Smooth muscle cell (in vitro differentiated cells): ENCODE results near the gene SLAMF6. TPM values are rescaled to one million over a fixed set of nuclear protein-coding genes. Genes with fewer than 3 reads are reported as not detected.
"Not testable (repeated sequence)": the region's sequence is repeated elsewhere in the genome, so short reads cannot be mapped to it uniquely, and the experiment has no call there.

ENCODE experiments used
- DNase-seq: peaks from one replicate; lab custom pipeline; 2025; ENCODE audit not compliant: unreplicated experiment; lab: John Stamatoyannopoulos, UW
- H2AFZ ChIP-seq: fragments of 200-600 bp; sonication (generic); 2 replicates; pipeline ENCODE4 v1.6.0; 2016; ENCODE audit warnings: antibody characterized with exemption, low read depth, mild to moderate bottlenecking
- H3F3A ChIP-seq: fragments of 200-600 bp; sonication (generic); 2 replicates; pipeline ENCODE4 v1.6.0; 2017; ENCODE audit warnings: antibody characterized with exemption, low read depth
- H3K27ac ChIP-seq: fragments of 200-600 bp; sonication (generic); 2 replicates; pipeline ENCODE4 v1.5.1; 2016; ENCODE audit warnings: low read depth, mild to moderate bottlenecking
- H3K27me3 ChIP-seq: fragments of 200-600 bp; sonication (generic); 2 replicates; pipeline ENCODE4 v1.6.1; 2016; ENCODE audit warnings: low read depth, mild to moderate bottlenecking
- H3K36me3 ChIP-seq: fragments of 200-600 bp; sonication (generic); 2 replicates; pipeline ENCODE4 v1.5.1; 2016; ENCODE audit warnings: low read depth
- H3K4me1 ChIP-seq: fragments of 200-600 bp; sonication (generic); 2 replicates; pipeline ENCODE4 v1.5.1; 2016; ENCODE audit warnings: low read depth
- H3K4me2 ChIP-seq: fragments of 200-600 bp; sonication (generic); 2 replicates; pipeline ENCODE4 v1.6.0; 2016; ENCODE audit warnings: mild to moderate bottlenecking
- H3K4me3 ChIP-seq: fragments of 200-600 bp; sonication (generic); 2 replicates; pipeline ENCODE4 v1.5.1; 2016; ENCODE audit warnings: mild to moderate bottlenecking
- H3K79me2 ChIP-seq: fragments of 200-600 bp; sonication (generic); 2 replicates; pipeline ENCODE4 v1.6.0; 2016; ENCODE audit warnings: low read depth, mild to moderate bottlenecking
- H3K9ac ChIP-seq: fragments of 200-600 bp; sonication (generic); 2 replicates; pipeline ENCODE4 v1.6.0; 2016; ENCODE audit warnings: low read depth
- H3K9me3 ChIP-seq: fragments of 200-600 bp; sonication (generic); replicated peaks from 2 replicates; pipeline ENCODE4 v1.5.1; 2016; ENCODE audit warnings: low read depth
- H4K20me1 ChIP-seq: fragments of 200-600 bp; sonication (generic); 2 replicates; pipeline ENCODE4 v1.6.0; 2016; ENCODE audit warnings: low read depth
- CTCF ChIP-seq: fragments of 200-600 bp; sonication (generic); IDR thresholded peaks from 2 replicates; pipeline ENCODE4 v1.5.1; 2017; ENCODE audit warnings: borderline replicate concordance, mild to moderate bottlenecking, antibody characterized with exemption; ENCODE audit not compliant: insufficient read depth, poor library complexity, severe bottlenecking
- WGBS: methylation state at CpG from one replicate; pipeline ENCODE4 v1.1.7; 2016; ENCODE audit warnings: low lambda C conversion rate; 5-methylcytosine and 5-hydroxymethylcytosine counted together
- polyA plus RNA-seq: library from polyadenylated mRNA; unstranded; fragments of >200 nt; fragmentation: Nextera tagmentation; extraction: Ambion mirVana; gene quantifications from 2 replicates; pipeline ENCODE4 v1.2.1, GENCODE V29; 2016
- total RNA-seq: library from RNA; depleted of rRNA; stranded (reverse); fragments of >200 nt; gene quantifications from 2 replicates; pipeline ENCODE4 v1.2.3, GENCODE V29; 2014

Gene SLAMF6
- total and polyA plus RNA-seq, 2 experiments from 2014 or later, result not detected

GRCh38 chr1:160486453-160486852 lies 36.6 kb downstream of the SLAMF6 start:
- no peaks in the 10 kb centered on the region for H3K36me3 ChIP-seq
- no peaks in the 10 kb centered on the region for H3K27me3 ChIP-seq
- no peak overlapping the region for H3K4me2 ChIP-seq
- 55% methylated on average over 4 of the region's 4 CpGs for WGBS
- no peak overlapping the region for H3K4me3 ChIP-seq
- no peak for DNase-seq
- no peak for TF ChIP-seq CTCF
- H2AFZ ChIP-seq, result no peak overlapping the region
- no peaks in the 10 kb centered on the region for H4K20me1 ChIP-seq
- no peak overlapping the region for H3K9ac ChIP-seq
- no peaks in the 10 kb centered on the region for H3K9me3 ChIP-seq
- H3K79me2 ChIP-seq, result no peaks in the 10 kb centered on the region
- no peaks in the 10 kb centered on the region for H3F3A ChIP-seq
- no peak overlapping the region for H3K27ac ChIP-seq
- H3K4me1 ChIP-seq, result no peaks in the 10 kb centered on the region

GRCh38 chr1:160483505-160484185 lies 39.4 kb downstream of the SLAMF6 start:
- WGBS, result 87% methylated on average over 2 of the region's 2 CpGs
- no peaks in the 10 kb centered on the region for H3F3A ChIP-seq

GRCh38 chr1:160481979-160482596 lies 41.0 kb downstream of the SLAMF6 start:
- no peaks in the 10 kb centered on the region for H3K4me1 ChIP-seq
- H4K20me1 ChIP-seq, result no peaks in the 10 kb centered on the region
- no peaks in the 10 kb centered on the region for H3K79me2 ChIP-seq
- DNase-seq, result no peak
- WGBS, result 89% methylated on average over 1 of the region's 1 CpG
- H3K9ac ChIP-seq, result no peak overlapping the region
- no peak overlapping the region for H3K4me3 ChIP-seq
- no peaks in the 10 kb centered on the region for H3K27me3 ChIP-seq
- H3K4me2 ChIP-seq, result no peak overlapping the region
- H3F3A ChIP-seq, result no peaks in the 10 kb centered on the region
- H2AFZ ChIP-seq, result no peak overlapping the region
- no peaks in the 10 kb centered on the region for H3K9me3 ChIP-seq
- H3K36me3 ChIP-seq, result no peaks in the 10 kb centered on the region
- H3K27ac ChIP-seq, result no peak overlapping the region
- no peak for TF ChIP-seq CTCF

More at GRCh38 chr1:160483505-160484185, 39.4 kb downstream of the SLAMF6 start:
- TF ChIP-seq CTCF, result no peak
- Histone ChIP-seq H3K79me2 (no peaks in the 10 kb centered on the region), H3K4me3 (no peak overlapping the region), H4K20me1 (no peaks in the 10 kb centered on the region), H3K27me3 (no peaks in the 10 kb centered on the region), H3K9ac (no peak overlapping the region), H3K27ac (no peak overlapping the region), H3K9me3 (no peaks in the 10 kb centered on the region), H2AFZ (no peak overlapping the region), H3K36me3 (no peaks in the 10 kb centered on the region), H3K4me2 (no peak overlapping the region), H3K4me1 (no peaks in the 10 kb centered on the region)
- no peak for DNase-seq

- not testable (repeated sequence) for H3K27me3 ChIP-seq, H3F3A ChIP-seq, DNase-seq, H3K4me3 ChIP-seq, H3K9ac ChIP-seq, H3K9me3 ChIP-seq, H3K79me2 ChIP-seq, H2AFZ ChIP-seq, H3K27ac ChIP-seq, H4K20me1 ChIP-seq, H3K36me3 ChIP-seq, H3K4me2 ChIP-seq, H3K4me1 ChIP-seq
- WGBS, result 85% methylated on average over 7 of the region's 7 CpGs
Measured at GRCh38 chr1:160480781-160481180, 42.3 kb downstream of the SLAMF6 start.

GRCh38 chr1:160479091-160479490 lies 44.0 kb downstream of the SLAMF6 start:
- H3K36me3 ChIP-seq, H3K9me3 ChIP-seq, H3K79me2 ChIP-seq, DNase-seq, H3K27me3 ChIP-seq, H3K9ac ChIP-seq, H4K20me1 ChIP-seq, H3K4me2 ChIP-seq, H2AFZ ChIP-seq, H3K27ac ChIP-seq, H3K4me3 ChIP-seq, H3K4me1 ChIP-seq, H3F3A ChIP-seq: not testable (repeated sequence)
- 88% methylated on average over 6 of the region's 6 CpGs for WGBS
